ENCODE measurements around the gene TCF4. TPM values are rescaled to one million over a fixed set of nuclear protein-coding genes. Genes with fewer than 3 reads are reported as not detected.

TCF4 gene
- total and polyA plus RNA-seq, 4 donors, result 4.3 to 15.3 (median 11.5) TPM

GRCh38 chr18:55309249-55309648 is 278.7 kb downstream of the TCF4 start:
- WGBS, result 95% methylated on average over 4 of the region's 4 CpGs
- H3K27me3 ChIP-seq (ENCODE audit: control insufficient read depth in 4 of 4, insufficient read depth in 4 of 4, low read length in 3 of 4), result no peaks in the 10 kb centered on the region
- no peak overlapping the region for H3K9ac ChIP-seq (ENCODE audit: low read depth in 1 of 2, low read length in 2 of 2)
- TF ChIP-seq RAD21 (IDR thresholded peaks at IDR 0.05) (no peak), MAX (IDR thresholded peaks at IDR 0.05) (no peak), JUND (IDR thresholded peaks at IDR 0.05) (no peak)
- no peak for DNase-seq (ENCODE audit: low spot score)
- no peaks in the 10 kb centered on the region for H3K36me3 ChIP-seq (ENCODE audit: control insufficient read depth in 4 of 4, insufficient read depth in 3 of 4, low read depth in 1 of 4, low read length in 3 of 4)
- H3K9me3 ChIP-seq (ENCODE audit: control insufficient read depth in 4 of 4, low read length in 3 of 4), result no peaks in the 10 kb centered on the region
- no peak overlapping the region for H3K27ac ChIP-seq (ENCODE audit: low read depth in 1 of 2, low read length in 2 of 2)
- H3K4me1 ChIP-seq (ENCODE audit: control insufficient read depth in 4 of 4, insufficient read depth in 4 of 4, low read length in 3 of 4), result no peaks in the 10 kb centered on the region
- H3K4me3 ChIP-seq (ENCODE audit: low read depth in 1 of 3, low read length in 3 of 3), result no peak overlapping the region

GRCh38 chr18:55307505-55307904 is 280.5 kb downstream of the TCF4 start:
- Histone ChIP-seq H3K4me1 (ENCODE audit: control insufficient read depth in 4 of 4, insufficient read depth in 4 of 4, low read length in 3 of 4) (no peaks in the 10 kb centered on the region), H3K4me3 (ENCODE audit: low read depth in 1 of 3, low read length in 3 of 3) (no peak overlapping the region), H3K27me3 (ENCODE audit: control insufficient read depth in 4 of 4, insufficient read depth in 4 of 4, low read length in 3 of 4) (no peaks in the 10 kb centered on the region), H3K9me3 (ENCODE audit: control insufficient read depth in 4 of 4, low read length in 3 of 4) (no peaks in the 10 kb centered on the region), H3K27ac (ENCODE audit: low read depth in 1 of 2, low read length in 2 of 2) (no peak overlapping the region), H3K36me3 (ENCODE audit: control insufficient read depth in 4 of 4, insufficient read depth in 3 of 4, low read depth in 1 of 4, low read length in 3 of 4) (no peaks in the 10 kb centered on the region), H3K9ac (ENCODE audit: low read depth in 1 of 2, low read length in 2 of 2) (no peak overlapping the region)
- no peak for DNase-seq (ENCODE audit: low spot score)
- 80% methylated on average over 3 of the region's 3 CpGs for WGBS
- TF ChIP-seq FOXA2 (IDR thresholded peaks at IDR 0.05) (no peak), FOXA1 (IDR thresholded peaks at IDR 0.05) (no peak), RXRA (IDR thresholded peaks at IDR 0.05) (no peak), MAX (IDR thresholded peaks at IDR 0.05) (no peak), GABPA (IDR thresholded peaks at IDR 0.05 in 1 of 2, conservative IDR thresholded peaks at IDR 0.05 in 1 of 2) (no peak), JUND (IDR thresholded peaks at IDR 0.05) (no peak), YY1 (IDR thresholded peaks at IDR 0.05) (no peak), SP1 (IDR thresholded peaks at IDR 0.05) (no peak), NR2F2 (IDR thresholded peaks at IDR 0.05) (no peak), RAD21 (IDR thresholded peaks at IDR 0.05) (no peak), CTCF (IDR thresholded peaks at IDR 0.05; ENCODE audit: low read depth, low read length, missing input control) (no peak), REST (IDR thresholded peaks at IDR 0.05) (no peak), HNF4G (IDR thresholded peaks at IDR 0.05) (no peak), EGR1 (IDR thresholded peaks at IDR 0.05; ENCODE audit: low read depth in 2 of 2) (no peak)
- TF ChIP-seq, protein P1, sequence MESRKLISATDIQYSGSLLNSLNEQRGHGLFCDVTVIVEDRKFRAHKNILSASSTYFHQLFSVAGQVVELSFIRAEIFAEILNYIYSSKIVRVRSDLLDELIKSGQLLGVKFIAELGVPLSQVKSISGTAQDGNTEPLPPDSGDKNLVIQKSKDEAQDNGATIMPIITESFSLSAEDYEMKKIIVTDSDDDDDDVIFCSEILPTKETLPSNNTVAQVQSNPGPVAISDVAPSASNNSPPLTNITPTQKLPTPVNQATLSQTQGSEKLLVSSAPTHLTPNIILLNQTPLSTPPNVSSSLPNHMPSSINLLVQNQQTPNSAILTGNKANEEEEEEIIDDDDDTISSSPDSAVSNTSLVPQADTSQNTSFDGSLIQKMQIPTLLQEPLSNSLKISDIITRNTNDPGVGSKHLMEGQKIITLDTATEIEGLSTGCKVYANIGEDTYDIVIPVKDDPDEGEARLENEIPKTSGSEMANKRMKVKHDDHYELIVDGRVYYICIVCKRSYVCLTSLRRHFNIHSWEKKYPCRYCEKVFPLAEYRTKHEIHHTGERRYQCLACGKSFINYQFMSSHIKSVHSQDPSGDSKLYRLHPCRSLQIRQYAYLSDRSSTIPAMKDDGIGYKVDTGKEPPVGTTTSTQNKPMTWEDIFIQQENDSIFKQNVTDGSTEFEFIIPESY (IDR thresholded peaks at IDR 0.05), result no peak
- TF ChIP-seq, protein P2, sequence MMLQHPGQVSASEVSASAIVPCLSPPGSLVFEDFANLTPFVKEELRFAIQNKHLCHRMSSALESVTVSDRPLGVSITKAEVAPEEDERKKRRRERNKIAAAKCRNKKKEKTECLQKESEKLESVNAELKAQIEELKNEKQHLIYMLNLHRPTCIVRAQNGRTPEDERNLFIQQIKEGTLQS (IDR thresholded peaks at IDR 0.05), result no peak
